Measurements from ENCODE around the gene KDM4D.

DNA sequence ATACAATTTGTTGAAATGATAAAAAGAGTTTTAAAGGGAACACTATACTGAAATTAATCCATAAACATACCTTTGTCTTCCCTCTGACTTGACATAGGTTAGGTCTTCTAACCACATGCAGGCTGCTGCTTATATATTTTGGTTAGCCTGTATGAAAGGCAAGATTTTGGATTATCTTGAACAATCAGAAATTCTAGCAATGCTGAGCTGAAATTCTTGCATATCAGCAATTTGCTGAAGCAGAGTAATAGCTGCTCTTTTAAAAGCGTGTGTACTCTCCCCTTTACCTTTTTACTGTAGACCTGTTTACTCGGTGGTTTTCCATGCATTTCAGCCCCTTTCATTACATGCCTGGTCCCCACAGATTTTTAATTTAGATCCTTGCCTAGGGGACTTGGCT, 34.2 kb upstream of the KDM4D start:
- TF ChIP-seq, protein P1, sequence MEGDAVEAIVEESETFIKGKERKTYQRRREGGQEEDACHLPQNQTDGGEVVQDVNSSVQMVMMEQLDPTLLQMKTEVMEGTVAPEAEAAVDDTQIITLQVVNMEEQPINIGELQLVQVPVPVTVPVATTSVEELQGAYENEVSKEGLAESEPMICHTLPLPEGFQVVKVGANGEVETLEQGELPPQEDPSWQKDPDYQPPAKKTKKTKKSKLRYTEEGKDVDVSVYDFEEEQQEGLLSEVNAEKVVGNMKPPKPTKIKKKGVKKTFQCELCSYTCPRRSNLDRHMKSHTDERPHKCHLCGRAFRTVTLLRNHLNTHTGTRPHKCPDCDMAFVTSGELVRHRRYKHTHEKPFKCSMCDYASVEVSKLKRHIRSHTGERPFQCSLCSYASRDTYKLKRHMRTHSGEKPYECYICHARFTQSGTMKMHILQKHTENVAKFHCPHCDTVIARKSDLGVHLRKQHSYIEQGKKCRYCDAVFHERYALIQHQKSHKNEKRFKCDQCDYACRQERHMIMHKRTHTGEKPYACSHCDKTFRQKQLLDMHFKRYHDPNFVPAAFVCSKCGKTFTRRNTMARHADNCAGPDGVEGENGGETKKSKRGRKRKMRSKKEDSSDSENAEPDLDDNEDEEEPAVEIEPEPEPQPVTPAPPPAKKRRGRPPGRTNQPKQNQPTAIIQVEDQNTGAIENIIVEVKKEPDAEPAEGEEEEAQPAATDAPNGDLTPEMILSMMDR (IDR thresholded peaks at IDR 0.05): no peak
- TF ChIP-seq POLR2A (IDR thresholded peaks at IDR 0.05): no peak

Measured in thyroid gland (tissue), 4 donors.